Posterior cingulate gyrus (tissue), 11 donors: ENCODE results near the gene C2orf81.
"Not testable (repeated sequence)": the region's sequence is repeated elsewhere in the genome, so short reads cannot be mapped to it uniquely, and the experiment has no call there.

Experiments used
- DNase-seq, 10 donors: peaks; one replicate each; pipeline versions ENCODE4 v3.0.0 to v3.0.0-alpha.2; 2020 to 2021; ENCODE audit warnings: mixed read lengths in 3 of 10
- intact Hi-C: fragments of 100-400 bp; cut with DNase I; formaldehyde crosslinking; loops from one replicate; pipeline ENCODE4 v1.15.1; 2023

C2orf81 gene

DNA sequence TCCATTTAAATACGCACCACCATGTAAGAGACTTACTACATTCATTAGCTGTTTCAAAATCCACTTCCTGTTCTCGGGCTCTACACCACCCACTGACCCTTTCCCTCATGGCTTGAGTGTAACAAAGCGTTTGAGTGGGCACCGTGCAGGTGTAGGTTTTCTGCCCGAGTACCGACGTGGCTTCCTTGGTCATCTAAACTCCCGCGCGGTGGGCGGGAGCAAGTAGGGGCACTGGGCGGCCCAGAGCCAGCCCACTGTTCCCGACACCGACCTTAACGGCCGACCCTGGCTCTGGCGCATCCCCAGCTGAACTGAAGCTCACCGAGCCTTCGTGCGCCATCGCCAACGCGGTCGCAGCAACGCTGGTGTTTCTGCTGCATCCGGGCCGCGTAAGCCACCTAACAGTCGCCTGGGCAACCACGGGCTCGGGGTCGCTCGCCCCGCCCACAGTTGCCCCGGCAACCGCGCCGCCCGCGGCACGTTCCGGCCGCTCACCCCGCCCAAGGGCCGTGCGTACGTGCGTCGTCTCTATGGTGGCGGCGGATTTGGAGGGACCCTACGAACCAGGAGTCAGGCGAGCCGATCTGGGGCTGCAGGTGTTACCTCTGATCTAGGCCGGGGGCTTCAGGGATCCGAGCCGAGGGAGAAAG lies at the start of gene C2orf81, which contains the start of gene WDR54:
Gene C2orf81, minus strand, starts transcription at position 399 of the 650 bp plus-strand sequence. Its CDS starts 59 bp downstream, at position 340.
Gene WDR54, plus strand, starts transcription at position 510 of the 650 bp plus-strand sequence. CDS start 424 bp downstream, outside the sequence.
- intact Hi-C loops = loop anchor here (5.0 kb wide), 1 partner anchor 36 kb away; the partner anchor contains the start of genes INO80B and WBP1
- peak; percentile 66 to 98 (median 86) for DNase-seq

DNA sequence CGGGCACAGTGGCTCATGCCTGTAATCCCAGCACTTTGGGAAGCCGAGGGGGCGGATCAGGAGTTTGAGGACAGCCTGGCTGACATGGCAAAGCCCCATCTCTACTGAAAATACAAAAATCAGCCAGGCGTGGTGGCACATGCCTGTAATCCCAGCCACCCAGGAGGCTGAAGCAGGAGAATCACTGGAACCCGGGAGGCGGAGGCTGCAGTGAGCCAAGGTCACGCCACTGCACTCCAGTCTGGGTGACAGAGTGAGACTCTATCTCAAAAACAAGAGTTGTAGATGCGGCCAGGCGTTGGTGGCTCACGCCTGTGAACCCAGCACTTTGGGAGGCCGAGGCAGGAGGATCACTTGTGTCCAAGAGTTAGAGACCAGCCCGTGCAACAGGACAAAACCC lies 49.3 kb upstream of the C2orf81 start:
- DNase-seq, intact Hi-C loops: not testable (repeated sequence)

DNA sequence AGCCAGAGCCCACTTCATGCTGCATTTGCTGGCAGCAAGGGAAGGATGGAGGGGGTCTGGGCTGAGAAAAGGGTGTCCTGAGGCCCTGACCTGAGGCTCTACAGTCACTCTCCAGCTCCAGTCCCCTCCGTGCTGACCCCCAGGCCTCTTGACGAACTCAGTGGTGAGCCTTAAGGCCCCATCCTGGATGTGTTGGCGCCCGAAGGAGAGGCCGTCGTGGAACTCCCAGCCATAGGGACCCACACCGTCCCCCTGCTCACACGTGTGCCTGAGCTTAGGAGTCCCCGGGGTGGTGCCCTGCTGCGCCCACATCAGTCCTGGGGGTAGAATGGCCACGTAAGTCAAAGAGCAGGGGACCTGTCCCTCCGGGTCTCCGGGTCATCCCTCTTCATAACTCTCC lies 43.0 kb upstream of the C2orf81 start:
- no peak for DNase-seq
- intact Hi-C loops = no loop called here

DNA sequence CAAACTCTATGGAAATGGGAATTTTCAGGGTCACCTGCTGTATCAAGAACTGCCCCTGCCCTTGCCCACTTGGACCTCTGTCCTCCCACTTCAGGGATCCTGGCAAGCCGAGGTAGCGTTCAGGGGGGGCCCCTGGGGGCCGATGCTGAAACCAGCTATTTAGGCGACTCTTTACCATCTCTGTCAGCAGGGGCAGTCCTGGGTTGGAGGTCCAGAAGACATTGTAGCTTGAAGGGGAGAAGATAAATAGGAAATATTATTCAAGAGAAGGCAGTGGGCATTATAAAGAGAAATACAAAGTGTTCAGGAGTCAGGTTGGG lies 41.3 kb upstream of the C2orf81 start:
- peak in 1 of 10 donors; percentile 52 for DNase-seq
- intact Hi-C loops = no loop called here

DNA sequence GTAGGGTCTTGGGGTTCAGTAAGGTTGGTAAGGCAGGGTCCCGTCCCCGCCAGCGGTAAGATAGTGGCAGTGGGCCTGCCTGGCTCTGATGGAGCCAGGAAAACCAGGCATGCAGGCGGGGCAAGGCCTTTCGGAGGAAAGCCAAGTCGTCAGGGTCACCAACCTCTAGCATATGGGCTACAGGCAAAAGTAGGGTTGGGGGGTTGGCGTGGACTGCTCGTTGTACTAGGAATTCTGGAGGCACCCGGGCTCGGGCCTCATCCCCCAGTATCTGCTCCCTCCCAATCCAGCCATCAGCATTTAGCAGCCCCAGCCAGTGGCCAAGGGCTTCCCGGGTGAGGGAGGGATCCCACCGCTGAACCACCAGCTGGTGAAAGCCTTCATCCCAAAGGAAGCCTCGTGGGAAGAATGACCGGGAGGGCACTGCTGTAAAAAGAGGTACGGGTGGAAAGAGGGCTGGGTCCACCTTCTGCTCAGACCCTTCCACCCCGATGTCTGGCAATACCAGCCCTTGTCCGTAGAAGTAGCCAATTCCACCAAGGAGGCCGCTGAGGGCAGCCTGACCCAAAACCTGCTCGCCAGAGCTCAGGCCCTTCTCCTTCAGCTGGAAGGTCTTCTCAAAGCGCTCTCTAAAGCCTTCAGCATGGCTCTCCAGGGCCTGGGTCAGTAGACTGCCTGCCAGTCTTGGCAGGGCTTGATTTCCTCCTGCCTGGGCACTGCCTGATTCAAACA lies 40.8 kb upstream of the C2orf81 start:
- intact Hi-C loops = no loop called here
- DNase-seq = peak in 1 of 10 donors; percentile 49

DNA sequence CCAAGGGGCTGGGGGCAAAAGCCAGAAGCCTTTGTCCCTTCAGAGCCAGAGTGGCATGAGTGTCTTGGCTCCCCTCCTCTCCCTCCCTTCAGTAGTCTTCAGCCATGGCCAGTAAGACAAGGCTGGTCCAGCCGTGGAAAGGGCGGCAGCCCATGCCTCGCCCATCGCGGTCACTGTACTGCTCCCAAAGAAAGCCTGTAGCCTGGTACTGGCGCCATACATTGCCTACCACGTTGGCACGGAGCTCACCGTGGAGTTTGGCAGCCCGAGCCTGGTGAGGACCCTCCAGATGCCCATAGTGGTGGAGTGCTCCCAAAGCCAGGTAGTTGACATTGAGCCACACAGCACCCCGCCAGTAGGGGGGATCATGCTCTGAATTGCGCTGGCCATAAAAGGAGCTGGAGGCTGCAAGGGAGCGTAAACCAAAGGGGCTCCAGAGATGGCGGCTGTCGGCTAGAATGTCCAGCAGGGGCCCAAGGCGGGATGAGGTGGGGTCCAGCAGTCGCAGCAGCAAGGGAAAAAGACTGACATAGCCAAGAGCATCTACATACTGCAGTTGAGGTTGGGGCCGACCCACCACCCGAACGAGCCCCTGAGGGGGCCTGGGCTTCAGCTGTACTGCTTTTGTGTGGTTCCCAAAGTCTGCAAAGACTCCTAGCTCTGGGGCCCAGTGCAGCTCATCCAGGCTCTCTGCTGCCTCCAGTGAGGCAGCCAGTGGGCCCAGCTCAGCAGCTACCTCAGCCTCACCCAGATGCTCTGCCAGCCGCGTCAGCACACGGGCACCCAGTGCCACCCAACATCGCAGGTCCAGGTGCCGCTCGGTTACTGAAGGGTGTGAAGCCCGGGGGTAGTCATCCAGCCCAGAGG lies 40.0 kb upstream of the C2orf81 start:
- peak in 2 of 10 donors; percentile 71 to 84 for DNase-seq
- intact Hi-C loops = no loop called here

DNA sequence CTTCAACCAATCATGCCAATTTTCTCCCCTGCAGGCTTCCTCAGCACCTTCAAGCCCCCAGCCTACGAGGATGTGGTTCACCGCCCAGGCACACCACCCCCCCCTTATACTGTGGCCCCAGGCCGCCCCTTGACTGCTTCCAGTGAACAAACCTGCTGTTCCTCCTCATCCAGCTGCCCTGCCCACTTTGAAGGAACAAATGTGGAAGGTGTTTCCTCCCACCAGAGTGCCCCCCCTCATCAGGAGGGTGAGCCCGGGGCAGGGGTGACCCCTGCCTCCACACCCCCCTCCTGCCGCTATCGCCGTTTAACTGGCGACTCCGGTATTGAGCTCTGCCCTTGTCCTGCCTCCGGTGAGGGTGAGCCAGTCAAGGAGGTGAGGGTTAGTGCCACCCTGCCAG lies 38.8 kb upstream of the C2orf81 start:
- intact Hi-C loops = not testable (repeated sequence)
- DNase-seq = peak in 2 of 10 donors; percentile 44 to 45

DNA sequence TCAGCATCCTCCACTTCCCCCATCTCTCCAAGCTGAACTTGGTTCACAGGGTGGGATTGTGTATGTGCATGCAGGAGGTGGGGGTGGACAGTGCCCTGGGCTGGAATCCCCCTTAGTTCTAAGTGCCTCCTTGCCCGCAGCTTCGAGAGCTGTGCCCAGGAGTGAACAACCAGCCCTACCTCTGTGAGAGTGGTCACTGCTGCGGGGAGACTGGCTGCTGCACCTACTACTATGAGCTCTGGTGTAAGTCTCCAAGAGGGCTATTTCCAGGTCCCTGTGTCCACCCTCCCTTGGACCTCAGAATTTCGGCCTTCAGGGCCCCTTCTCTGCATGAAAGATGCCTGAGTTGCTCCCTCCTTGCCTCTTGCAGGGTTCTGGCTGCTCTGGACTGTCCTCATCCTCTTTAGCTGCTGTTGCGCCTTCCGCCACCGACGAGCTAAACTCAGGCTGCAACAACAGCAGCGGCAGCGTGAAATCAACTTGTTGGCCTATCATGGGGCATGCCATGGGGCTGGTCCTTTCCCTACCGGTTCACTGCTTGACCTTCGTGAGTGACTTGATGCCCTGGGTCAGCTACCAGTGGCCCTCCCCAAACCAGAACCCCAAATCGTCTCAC lies 38.2 kb upstream of the C2orf81 start:
- intact Hi-C loops = loop anchor here (5.0 kb wide), 1 partner anchor 37 kb away; the partner anchor contains the start of genes C2orf81 and WDR54
- peak in 1 of 10 donors; percentile 63 for DNase-seq

DNA sequence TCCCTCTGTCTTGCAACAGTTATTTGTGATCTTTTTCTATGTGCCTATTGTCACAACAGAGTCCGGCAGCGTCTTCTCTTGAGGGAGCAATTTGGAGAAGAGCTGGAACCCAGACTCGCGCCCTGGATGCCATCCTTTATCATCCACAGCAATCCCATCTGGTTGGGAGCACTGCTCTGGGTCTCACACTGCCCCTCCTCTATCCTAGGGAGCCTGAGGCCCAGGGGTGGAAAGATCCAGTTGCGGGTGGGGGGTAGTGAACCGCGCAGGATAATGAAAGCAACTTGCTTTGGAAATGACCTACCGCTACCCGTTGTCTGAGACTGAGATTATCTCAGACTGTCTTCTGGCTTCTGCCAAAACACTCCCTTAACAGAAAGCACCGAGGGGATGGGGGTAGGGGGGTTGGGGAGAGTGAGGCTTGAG lies 37.5 kb upstream of the C2orf81 start:
- intact Hi-C loops = loop anchor here (5.0 kb wide), 1 partner anchor 37 kb away; the partner anchor contains the start of genes C2orf81 and WDR54
- DNase-seq = peak in 1 of 10 donors; percentile 55

DNA sequence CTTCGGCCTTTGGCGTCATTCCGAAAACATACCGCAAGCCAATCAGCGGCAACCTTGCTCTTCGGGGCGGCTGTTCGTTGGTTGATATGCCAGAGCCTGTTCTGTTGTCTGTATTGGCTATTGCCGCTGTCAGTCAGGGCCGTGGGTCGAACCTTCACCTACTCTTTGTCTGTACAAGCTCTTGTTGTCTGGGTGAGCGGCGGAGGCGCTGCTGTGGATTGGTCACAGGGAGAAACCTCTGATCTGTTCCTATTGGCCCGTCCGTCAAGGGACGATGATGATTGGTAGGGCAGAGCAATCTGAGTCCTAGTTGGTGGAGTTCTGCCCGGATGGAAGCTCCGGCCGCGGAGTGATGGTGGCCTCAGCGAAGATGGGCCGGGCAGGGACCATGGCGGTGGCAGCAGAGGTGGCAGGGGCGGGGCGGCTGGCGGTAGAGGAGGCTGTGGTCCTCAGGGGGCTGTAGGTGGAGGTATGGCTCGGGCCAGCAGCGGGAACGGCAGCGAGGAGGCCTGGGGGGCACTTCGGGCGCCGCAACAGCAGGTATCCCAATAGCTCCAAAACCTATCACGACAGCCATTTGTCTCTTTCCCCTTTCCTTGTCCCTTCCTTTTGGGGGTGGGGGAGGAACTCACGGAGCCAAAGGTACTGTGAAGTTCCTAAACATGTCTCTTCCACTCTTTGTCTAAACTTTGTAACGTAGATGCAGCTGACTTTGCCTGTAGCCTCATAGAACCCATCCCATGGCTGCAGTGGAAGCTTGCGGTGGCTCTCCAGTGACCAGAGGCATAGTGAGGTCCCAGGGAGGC lies 36.9 kb upstream of the C2orf81 start, which contains the start of gene WBP1:
Gene WBP1, plus strand, starts transcription at position 307 of the 806 bp plus-strand sequence. Its CDS starts 165 bp downstream, at position 472.
- DNase-seq = peak; percentile 99 to 100 (median 100)
- intact Hi-C loops = loop anchor here (5.0 kb wide), 1 partner anchor 36 kb away; the partner anchor contains the start of genes C2orf81 and WDR54

DNA sequence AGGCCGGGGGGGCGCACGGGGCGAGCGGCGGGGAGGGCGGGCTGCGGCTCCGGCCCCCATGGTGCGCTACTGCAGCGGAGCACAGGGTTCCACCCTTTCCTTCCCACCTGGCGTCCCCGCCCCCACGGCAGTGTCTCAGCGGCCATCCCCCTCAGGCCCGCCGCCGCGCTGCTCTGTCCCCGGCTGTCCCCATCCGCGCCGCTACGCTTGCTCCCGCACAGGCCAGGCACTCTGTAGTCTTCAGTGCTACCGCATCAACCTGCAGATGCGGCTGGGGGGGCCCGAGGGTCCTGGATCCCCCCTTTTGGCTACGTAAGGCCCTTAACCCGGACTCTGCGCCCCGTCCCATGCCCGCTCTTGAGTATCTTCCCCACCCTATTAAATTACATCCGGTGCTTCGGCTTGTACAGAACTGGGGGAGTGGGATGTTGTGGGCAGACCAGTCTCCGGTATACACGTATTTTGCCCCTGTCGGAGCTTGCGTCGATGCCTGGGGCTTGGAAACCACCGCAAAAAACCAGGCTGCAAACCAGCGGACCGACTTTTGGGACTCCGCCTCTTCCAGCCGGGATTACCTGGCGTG lies 36.2 kb upstream of the C2orf81 start:
- intact Hi-C loops = loop anchor here (5.0 kb wide), 1 partner anchor 35 kb away; the partner anchor contains the start of genes C2orf81 and WDR54
- DNase-seq = peak; percentile 43 to 94 (median 65)

DNA sequence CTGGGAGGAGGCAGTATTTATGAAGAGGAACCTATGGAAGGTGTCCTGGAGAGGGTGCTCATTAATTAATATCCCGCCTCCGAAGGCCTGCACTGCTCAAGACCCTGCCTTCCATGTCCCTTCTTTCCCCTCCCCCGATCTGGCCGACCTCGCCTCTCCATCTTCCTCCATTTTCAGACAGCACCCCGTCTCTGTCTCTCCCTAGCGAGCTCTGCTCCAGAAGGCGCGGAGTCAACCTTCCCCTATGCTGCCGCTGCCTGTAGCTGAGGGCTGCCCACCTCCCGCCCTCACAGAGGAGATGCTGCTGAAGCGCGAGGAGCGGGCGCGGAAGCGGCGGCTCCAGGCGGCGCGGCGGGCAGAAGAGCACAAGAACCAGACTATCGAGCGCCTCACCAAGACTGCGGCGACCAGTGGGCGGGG lies 35.7 kb upstream of the C2orf81 start:
- intact Hi-C loops = loop anchor here (5.0 kb wide), 1 partner anchor 35 kb away; the partner anchor contains the start of genes C2orf81 and WDR54

DNA sequence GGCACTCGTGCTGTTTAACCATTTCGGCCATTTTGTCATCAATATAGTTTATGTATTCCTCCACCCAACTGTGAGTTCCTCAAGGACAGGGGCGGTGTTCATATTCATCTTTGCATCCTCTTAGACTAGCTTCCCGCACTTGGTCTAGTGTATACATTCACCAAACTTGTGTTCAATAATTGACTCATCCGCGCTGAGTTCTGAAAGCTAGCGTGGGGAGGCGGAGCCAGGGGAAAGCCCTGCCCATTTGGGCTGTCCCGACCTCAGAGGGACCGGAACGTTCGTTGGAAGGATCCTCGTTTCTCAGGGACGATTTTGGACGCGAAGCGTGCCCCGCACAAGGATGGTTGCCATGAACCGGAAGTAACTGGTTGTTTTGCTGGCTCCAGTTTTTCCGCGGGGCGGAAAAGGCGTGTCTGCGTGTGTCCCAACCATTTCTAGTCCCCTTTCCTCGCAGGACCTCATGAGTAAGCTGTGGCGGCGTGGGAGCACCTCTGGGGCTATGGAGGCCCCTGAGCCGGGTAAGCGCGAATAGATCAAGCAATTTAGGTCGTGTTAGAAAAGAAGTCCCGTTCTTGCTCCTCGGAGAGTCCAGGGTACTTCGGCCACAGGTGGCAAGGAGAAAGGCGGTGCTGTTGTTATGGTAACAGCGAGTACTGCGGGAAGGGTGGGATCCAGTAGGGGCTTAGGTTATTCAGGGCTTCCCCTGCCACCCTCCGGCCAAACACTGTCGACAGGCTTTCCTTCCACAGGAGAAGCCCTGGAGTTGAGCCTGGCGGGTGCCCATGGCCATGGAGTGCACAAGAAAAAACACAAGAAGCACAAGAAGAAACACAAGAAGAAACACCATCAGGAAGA lies 33.5 kb upstream of the C2orf81 start, which contains the start of gene INO80B:
Gene INO80B, plus strand, starts transcription at position 434 of the 858 bp plus-strand sequence. Its CDS starts 30 bp downstream, at position 464.
- intact Hi-C loops = loop anchor here (1.0 to 5.0 kb wide), 4 partner anchors 14 to 73 kb away; partner anchors contain the start of genes C2orf81, DCTN1, RTKN and TTC31
- DNase-seq = peak; percentile 92 to 99 (median 95)

More for the DNA sequence above, 35.7 kb upstream of the C2orf81 start:
- no peak for DNase-seq

DNA sequence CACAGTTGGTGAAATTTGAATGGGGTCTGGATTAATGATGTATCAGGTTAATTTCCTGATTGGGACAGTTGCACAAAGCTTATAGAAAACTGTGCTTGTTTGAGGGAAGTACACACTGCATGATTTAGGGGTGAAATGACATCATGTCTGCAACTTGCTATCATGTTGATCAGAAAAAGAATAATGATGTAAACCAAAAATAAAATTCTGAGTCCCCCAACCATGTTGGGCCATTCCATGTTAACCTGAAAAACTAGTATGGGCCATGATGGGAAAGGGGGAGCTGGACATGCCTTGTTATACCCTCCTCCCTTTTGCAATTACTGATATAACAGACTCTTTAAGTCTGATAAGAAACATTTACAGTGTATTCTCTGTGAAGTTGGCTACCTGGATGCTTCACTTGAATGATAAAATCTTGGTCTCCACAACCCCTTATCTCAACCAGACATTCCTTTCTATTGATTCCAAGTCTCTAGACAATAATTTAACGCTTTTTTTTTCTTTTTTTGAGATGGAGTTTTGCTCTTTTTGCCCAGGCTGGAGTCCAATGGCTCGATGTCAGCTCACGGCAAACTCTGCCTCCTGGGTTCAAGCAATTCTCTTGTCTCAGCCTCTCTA lies 29.3 kb upstream of the C2orf81 start:
- intact Hi-C loops = loop anchor here (5.0 kb wide), 1 partner anchor 68 kb away; the partner anchor contains the start of gene DCTN1

DNA sequence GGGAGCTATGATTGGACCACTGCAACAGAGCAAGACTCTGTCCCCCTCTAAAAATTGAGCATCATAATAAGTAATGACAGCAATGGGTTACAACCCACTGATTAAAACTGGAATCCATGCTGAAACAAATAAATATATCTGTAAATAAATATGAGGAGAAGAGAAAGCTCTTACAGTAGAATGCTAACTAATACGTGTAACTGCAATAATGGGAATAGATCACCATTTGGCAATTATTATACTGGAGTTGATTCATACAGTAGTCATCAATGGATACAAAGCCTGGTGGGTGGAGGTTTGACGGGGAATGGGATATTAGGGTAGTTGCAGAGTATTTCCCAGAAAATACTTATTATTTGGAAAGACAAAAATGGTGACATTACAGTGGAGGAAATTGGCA lies 27.4 kb upstream of the C2orf81 start:
- DNase-seq = no peak
- intact Hi-C loops = no loop called here

More for the DNA sequence above, 29.3 kb upstream of the C2orf81 start:
- no peak for DNase-seq

DNA sequence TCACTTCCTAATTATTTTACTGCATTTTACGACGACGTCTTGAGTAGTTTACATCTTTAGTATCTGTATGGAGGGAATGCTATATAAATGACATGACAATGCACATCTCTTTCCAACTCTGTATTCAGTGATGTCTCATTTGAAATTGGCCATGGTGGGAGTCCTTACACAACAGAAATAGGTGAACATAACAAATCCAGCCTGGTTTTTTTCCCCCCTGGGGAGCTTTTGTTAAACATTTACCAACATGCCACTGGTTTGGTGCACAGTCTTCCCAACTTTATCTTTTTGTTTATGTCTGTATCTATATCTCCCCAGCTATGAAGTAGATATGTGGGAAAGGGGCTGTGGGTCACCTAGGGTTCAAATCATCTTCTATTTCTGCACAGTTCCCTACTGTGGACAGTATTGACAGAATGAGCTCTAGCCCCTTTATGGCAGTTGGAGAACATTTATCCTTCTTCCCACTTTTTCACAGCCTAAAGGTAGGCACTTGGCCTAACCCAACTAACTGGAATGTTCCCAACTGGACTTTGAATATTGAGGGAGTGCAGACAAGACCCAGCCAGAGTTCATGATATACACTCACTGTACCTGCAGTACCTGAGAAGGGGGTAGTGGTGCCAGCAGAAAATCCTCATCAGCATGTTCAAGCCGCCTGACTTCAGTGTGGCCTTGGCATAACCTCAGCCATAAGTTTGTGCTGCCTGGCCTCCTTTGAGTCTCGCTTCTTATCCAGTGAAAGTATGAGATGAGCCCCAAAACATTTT lies 26.0 kb upstream of the C2orf81 start:
- DNase-seq = peak in 1 of 10 donors; percentile 18
- intact Hi-C loops = no loop called here
